ENCODE results near the gene ZKSCAN2. TPM values are rescaled to one million over a fixed set of nuclear protein-coding genes. Genes with fewer than 3 reads are reported as not detected.

The ZKSCAN2 gene
- total RNA-seq, 4 donors from 2014 or later = 3.5 to 4.4 (median 3.9) TPM

DNA sequence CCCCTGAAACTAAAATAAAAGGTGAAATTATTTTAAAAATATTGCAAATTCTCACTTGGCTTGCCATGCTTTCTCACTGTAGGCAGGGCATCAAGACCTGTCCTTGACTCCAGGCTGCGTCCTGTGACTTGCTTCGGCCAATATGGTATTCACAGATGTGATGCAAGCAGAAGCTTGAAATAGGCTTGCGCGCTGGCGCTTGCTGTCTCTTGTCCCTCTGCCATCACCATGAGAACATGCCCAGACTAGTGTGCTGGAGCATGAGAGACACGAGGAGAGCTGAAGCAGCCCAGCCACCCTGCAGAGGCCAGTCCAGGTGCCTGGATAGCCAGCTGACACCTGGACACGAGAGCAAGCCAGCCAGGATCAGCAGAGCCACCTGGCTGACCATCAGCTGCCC is 21.8 kb upstream of the ZKSCAN2 start:
- ATAC-seq (ENCODE audit: low FRiP score) = no peak
- no peak for DNase-seq (ENCODE audit: low spot score)
- TF ChIP-seq, protein P1, sequence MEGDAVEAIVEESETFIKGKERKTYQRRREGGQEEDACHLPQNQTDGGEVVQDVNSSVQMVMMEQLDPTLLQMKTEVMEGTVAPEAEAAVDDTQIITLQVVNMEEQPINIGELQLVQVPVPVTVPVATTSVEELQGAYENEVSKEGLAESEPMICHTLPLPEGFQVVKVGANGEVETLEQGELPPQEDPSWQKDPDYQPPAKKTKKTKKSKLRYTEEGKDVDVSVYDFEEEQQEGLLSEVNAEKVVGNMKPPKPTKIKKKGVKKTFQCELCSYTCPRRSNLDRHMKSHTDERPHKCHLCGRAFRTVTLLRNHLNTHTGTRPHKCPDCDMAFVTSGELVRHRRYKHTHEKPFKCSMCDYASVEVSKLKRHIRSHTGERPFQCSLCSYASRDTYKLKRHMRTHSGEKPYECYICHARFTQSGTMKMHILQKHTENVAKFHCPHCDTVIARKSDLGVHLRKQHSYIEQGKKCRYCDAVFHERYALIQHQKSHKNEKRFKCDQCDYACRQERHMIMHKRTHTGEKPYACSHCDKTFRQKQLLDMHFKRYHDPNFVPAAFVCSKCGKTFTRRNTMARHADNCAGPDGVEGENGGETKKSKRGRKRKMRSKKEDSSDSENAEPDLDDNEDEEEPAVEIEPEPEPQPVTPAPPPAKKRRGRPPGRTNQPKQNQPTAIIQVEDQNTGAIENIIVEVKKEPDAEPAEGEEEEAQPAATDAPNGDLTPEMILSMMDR (IDR thresholded peaks at IDR 0.05) = no peak

DNA sequence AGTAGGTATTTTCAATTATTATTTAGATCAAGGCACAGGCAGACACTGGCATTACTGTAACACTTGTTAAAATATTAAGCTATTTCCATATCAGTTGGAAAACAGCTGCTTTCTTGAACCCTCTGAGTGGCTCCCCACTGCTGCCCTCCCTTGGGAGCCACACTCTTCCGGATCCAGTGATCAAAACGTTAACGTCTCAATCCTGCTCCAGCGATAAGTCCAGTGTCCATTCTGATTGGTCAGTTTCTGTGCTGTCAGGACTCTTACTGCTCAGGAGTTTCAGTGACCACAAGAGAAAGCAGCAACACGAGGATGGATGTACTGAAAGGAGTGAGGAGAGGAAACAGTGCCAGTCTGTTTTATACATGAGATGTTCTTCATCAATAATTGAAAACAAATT is 13.8 kb upstream of the ZKSCAN2 start:
- TF ChIP-seq, protein P1 (IDR thresholded peaks at IDR 0.05) = no peak
- no peak for ATAC-seq (ENCODE audit: low FRiP score)

GRCh38 chr16:25270577-25270976 is 12.9 kb upstream of the ZKSCAN2 start:
- ATAC-seq (ENCODE audit: low FRiP score) = no peak
- TF ChIP-seq, protein P1 (IDR thresholded peaks at IDR 0.05) = no peak
- DNase-seq (ENCODE audit: low spot score) = no peak

More for the DNA sequence above, 13.8 kb upstream of the ZKSCAN2 start:
- no peak for DNase-seq (ENCODE audit: low spot score)

- TF ChIP-seq, protein P1 (IDR thresholded peaks at IDR 0.05) = no peak
- DNase-seq (ENCODE audit: low spot score) = no peak
- ATAC-seq (ENCODE audit: low FRiP score) = no peak
Observed at GRCh38 chr16:25269879-25270278, 12.2 kb upstream of the ZKSCAN2 start.

- ATAC-seq (ENCODE audit: low FRiP score) (no peak), DNase-seq (ENCODE audit: low spot score) (no peak)
- TF ChIP-seq, protein P1 (IDR thresholded peaks at IDR 0.05) = no peak
Observed at GRCh38 chr16:25265968-25266367, 8.3 kb upstream of the ZKSCAN2 start.

DNA sequence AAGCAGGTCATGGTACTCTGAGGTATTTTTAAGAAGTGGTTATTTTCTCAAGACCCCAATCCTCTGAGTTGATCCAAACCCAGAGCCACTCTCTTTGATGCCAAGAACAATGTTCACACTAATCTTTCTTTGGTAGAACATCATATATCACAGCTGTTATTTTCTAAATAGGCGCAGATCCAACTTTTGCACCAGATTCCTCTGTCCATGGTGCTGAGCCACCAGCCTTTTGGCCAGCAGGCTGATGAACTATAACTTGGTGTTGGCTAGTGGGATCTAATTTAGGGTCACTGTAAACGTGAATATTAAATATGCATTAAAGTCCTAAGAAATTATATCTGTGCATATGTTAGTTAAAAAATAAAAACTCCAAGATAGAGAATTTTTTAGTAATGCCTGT is 7.0 kb upstream of the ZKSCAN2 start:
- TF ChIP-seq, protein P1 (IDR thresholded peaks at IDR 0.05) = no peak
- ATAC-seq (ENCODE audit: low FRiP score) = no peak
- DNase-seq (ENCODE audit: low spot score) = no peak

GRCh38 chr16:25260416-25260815 is 2.8 kb upstream of the ZKSCAN2 start:
- DNase-seq (ENCODE audit: low spot score) = no peak
- ATAC-seq (ENCODE audit: low FRiP score) = no peak
- TF ChIP-seq, protein P1 (IDR thresholded peaks at IDR 0.05) = no peak

All from omental fat pad (tissue), 4 donors.